Endothelial cell of umbilical vein (primary cell): ENCODE measurements around the gene ZC3H12C. TPM values are rescaled to one million over a fixed set of nuclear protein-coding genes. Genes with fewer than 3 reads are reported as not detected.

ENCODE experiments used
- BruUV-seq: library from RNA; stranded (reverse); fragments of 400-500 nt; replicated peaks from 2 replicates; lab custom pipeline; 2021; lab: Mats Ljungman, UMichigan
- CTCF ChIA-PET: fragments of 300-600, 350-600 bp; sonication (Branson Sonifier 250); formaldehyde crosslinking; loops from one replicate; lab custom pipeline; 2021; ENCODE audit warnings: antibody characterized with exemption, inconsistent platforms; lab: Charles Lee
- POLR2A ChIA-PET: fragments of 300-600, 350-600 bp; sonication (Branson Sonifier 250); formaldehyde crosslinking; loops from one replicate; lab custom pipeline; 2021; ENCODE audit warnings: antibody characterized with exemption, inconsistent platforms; lab: Charles Lee
- DNase-seq: peaks from one replicate; pipeline ENCODE4 v3.0.0-alpha.2; 2011; ENCODE audit warnings: low read depth, low spot score
- FAIRE-seq: peaks from 2 replicates; lab custom pipeline; 2011; peaks lifted over from hg19 to GRCh38; lab: Jason Lieb, UNC
- H2AFZ ChIP-seq: 2 replicates; pipeline ENCODE4 v1.6.0; 2012; ENCODE audit warnings: low read depth, low read length, control low read depth, inconsistent platforms
- H3K27ac ChIP-seq: 2 replicates; pipeline ENCODE4 v1.5.1; 2011; ENCODE audit warnings: low read depth, mild to moderate bottlenecking, control low read depth, low read length, moderate library complexity; ENCODE audit not compliant: insufficient read depth
- H3K27me3 ChIP-seq, 2 experiments: 2 replicates each; pipeline versions ENCODE4 v1.6.0 to v1.6.1; 2011; ENCODE audit warnings: low read length in 2 of 2, mixed read lengths in 1 of 2; ENCODE audit not compliant: control insufficient read depth in 2 of 2, insufficient read depth in 2 of 2
- H3K36me3 ChIP-seq, 2 experiments: 2 replicates in 1 of 2; 3 replicates in 1 of 2; pipeline ENCODE4 v1.5.1; 2011; ENCODE audit warnings: low read length in 2 of 2, mild to moderate bottlenecking in 1 of 2, moderate library complexity in 1 of 2; ENCODE audit not compliant: control insufficient read depth in 2 of 2, insufficient read depth in 2 of 2; ENCODE audit errors: extremely low read depth in 1 of 2
- H3K4me1 ChIP-seq: 3 replicates; pipeline ENCODE4 v1.5.1; 2011; ENCODE audit warnings: mild to moderate bottlenecking, low read length; ENCODE audit not compliant: control insufficient read depth, insufficient read depth; ENCODE audit errors: extremely low read depth
- H3K4me2 ChIP-seq: 2 replicates; pipeline ENCODE4 v1.6.1; 2011; ENCODE audit warnings: low read length, control low read depth, mixed read lengths; ENCODE audit not compliant: insufficient read depth
- H3K4me3 ChIP-seq, 3 experiments: fragments of 200-600 bp in 1 of 3; sonication (generic), shearing (Covaris generic) in 1 of 3; replicated peaks in 1 of 3; 2 replicates each; pipeline ENCODE4 v1.5.1; 2011 to 2016; ENCODE audit warnings: control low read depth in 3 of 3, low read length in 3 of 3, mild to moderate bottlenecking in 2 of 3, inconsistent platforms in 1 of 3, low read depth in 1 of 3, moderate library complexity in 1 of 3; ENCODE audit not compliant: insufficient read depth in 1 of 3
- H3K79me2 ChIP-seq: 2 replicates; pipeline ENCODE4 v1.6.0; 2012; ENCODE audit warnings: low read length, inconsistent platforms; ENCODE audit not compliant: control insufficient read depth, insufficient read depth
- H3K9ac ChIP-seq: replicated peaks from 2 replicates; pipeline ENCODE3; 2011; ENCODE audit warnings: low read length, control low read depth; ENCODE audit not compliant: insufficient read depth; ENCODE audit errors: extremely low read depth
- H3K9me1 ChIP-seq: replicated peaks from 3 replicates; pipeline ENCODE4 v1.6.0; 2011; ENCODE audit warnings: mild to moderate bottlenecking, low read length; ENCODE audit not compliant: control insufficient read depth, insufficient read depth; ENCODE audit errors: extremely low read depth
- H3K9me3 ChIP-seq: replicated peaks from 2 replicates; pipeline ENCODE4 v1.5.1; 2012; ENCODE audit warnings: low read length, inconsistent platforms; ENCODE audit not compliant: control insufficient read depth, insufficient read depth
- H4K20me1 ChIP-seq: replicated peaks from 2 replicates; pipeline ENCODE3; 2011; ENCODE audit warnings: mild to moderate bottlenecking, low read length; ENCODE audit not compliant: control insufficient read depth, insufficient read depth; ENCODE audit errors: extremely low read depth
- CTCF ChIP-seq, 2 donors: IDR thresholded peaks; 1 replicate in 1 of 2; 2 replicates in 1 of 2; pipeline ENCODE4 v1.5.1; 2011; ENCODE audit warnings: low read length in 2 of 2, mild to moderate bottlenecking in 2 of 2, moderate library complexity in 2 of 2, control low read depth in 1 of 2, inconsistent platforms in 1 of 2, low read depth in 1 of 2; ENCODE audit not compliant: insufficient read depth in 1 of 2; ENCODE audit errors: extremely low read depth in 1 of 2
- EZH2 ChIP-seq: IDR thresholded peaks from 2 replicates; pipeline ENCODE4 v1.6.1; 2012; ENCODE audit warnings: borderline replicate concordance, low read depth, mild to moderate bottlenecking, moderate library complexity, low read length, inconsistent platforms; ENCODE audit not compliant: severe bottlenecking
- FOS ChIP-seq: IDR thresholded peaks from 2 replicates; pipeline ENCODE4 v1.6.1; 2011; ENCODE audit warnings: mild to moderate bottlenecking, low read length, moderate library complexity, borderline replicate concordance; ENCODE audit not compliant: insufficient read depth
- GATA2 ChIP-seq: IDR thresholded peaks from 2 replicates; pipeline ENCODE4 v1.7.0; 2011; ENCODE audit warnings: low read depth, mild to moderate bottlenecking, moderate library complexity, mixed read lengths, low read length; ENCODE audit not compliant: insufficient read length, insufficient read depth
- MAX ChIP-seq: IDR thresholded peaks from 2 replicates; pipeline ENCODE4 v1.6.1; 2011; ENCODE audit not compliant: insufficient read depth, insufficient read length
- MYC ChIP-seq: IDR thresholded peaks from one replicate; pipeline ENCODE4 v1.6.1; 2011; ENCODE audit warnings: mild to moderate bottlenecking, low read depth, low read length
- POLR2AphosphoS5 ChIP-seq: IDR thresholded peaks from 2 replicates; pipeline ENCODE4 v1.6.1; 2012; ENCODE audit warnings: low read depth, mild to moderate bottlenecking, control low read depth, low read length, moderate library complexity; ENCODE audit not compliant: insufficient read depth
- dilution Hi-C: fragments of 300-500 bp; cut with MboI; formaldehyde crosslinking; loops from one replicate; pipeline ENCODE4 v1.15.0; 2019; ENCODE audit warnings: low sequenced_read_pairs; ENCODE audit not compliant: extremely low pct_ligation_motif_present
- intact Hi-C: fragments of 100-400 bp; cut with micrococcal nuclease; formaldehyde crosslinking; loops from one replicate; pipeline ENCODE4 v1.10.0; 2022
- polyA plus RNA-seq, 4 experiments: library from polyadenylated mRNA; depleted of rRNA in 3 of 4; stranded (reverse) in 3 of 4; unstranded in 1 of 4; fragments of >200 nt; gene quantifications; 2 replicates each; pipeline versions ENCODE4 v1.2.1 to v1.2.3, GENCODE V29; 2011 to 2012; ENCODE audit warnings: missing spikeins in 1 of 4
- total RNA-seq: library from RNA; stranded (reverse); gene quantifications from 2 replicates; pipeline ENCODE4 v1.2.3, GENCODE V29; 2021

Gene ZC3H12C
- total and polyA plus RNA-seq, 2 donors (not counting 3 experiments of a cell fraction or from before 2014, with no cell fraction given): 5.5 to 14.7 TPM

DNA sequence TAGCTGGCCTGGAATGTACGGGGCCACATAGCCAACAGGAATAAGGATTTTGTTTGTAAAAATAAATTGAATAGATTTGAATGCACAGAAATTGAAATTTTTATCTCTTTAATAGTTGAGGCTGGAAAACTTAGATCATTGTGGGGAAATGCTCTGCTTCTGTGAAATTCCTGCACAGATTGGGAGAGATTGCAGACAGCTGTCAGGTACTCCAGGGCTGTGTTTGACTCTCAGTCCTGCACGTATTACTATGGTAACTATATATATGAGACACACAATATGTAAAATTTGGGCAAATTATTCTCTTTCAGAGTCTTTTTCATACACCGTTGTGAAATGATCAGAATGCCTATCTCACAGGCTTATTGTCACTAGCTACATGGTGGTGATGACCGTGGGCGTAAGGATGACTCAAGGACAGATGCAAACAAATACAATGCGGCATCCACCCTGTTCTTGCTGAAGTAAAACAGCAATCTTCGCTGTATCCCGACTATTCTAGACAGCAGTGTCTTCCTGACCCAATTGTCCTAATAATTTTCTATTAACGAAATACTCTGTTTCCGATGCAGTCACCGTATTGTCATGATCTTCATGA lies 79.4 kb downstream of the ZC3H12C start:
- Histone ChIP-seq H3K4me1 (peaks cover 7% of the 10 kb centered on the region), H4K20me1 (no peaks in the 10 kb centered on the region), H3K9ac (no peak overlapping the region), H3K9me1 (no peaks in the 10 kb centered on the region), H3K27ac (no peak overlapping the region), H3K27me3 (no peaks in the 10 kb centered on the region), H3K4me2 (no peak overlapping the region), H3K4me3 (no peak overlapping the region), H3K79me2 (no peaks in the 10 kb centered on the region), H3K36me3 (no peaks in the 10 kb centered on the region), H2AFZ (no peak overlapping the region), H3K9me3 (no peaks in the 10 kb centered on the region)
- no TSS peak for BruUV-seq
- intact Hi-C loops: loop anchor here (5.0 kb wide), 1 partner anchor 80 kb away; the partner anchor contains the start of gene ZC3H12C
- DNase-seq (no peak), FAIRE-seq (no peak)
- ChIA-PET POLR2A (no interaction called here), CTCF (interaction anchor here (0.9 to 1.3 kb wide), 3 partner anchors 8 to 261 kb away, joined by 3 read pairs; no protein-coding TSS in a partner anchor)
- TF ChIP-seq CTCF (IDR thresholded peaks at IDR 0.05; ENCODE audit: extremely low read depth in 1 of 2, insufficient read depth in 1 of 2, low read depth in 1 of 2, low read length in 2 of 2) (no peak), FOS (no peak), EZH2 (no peak), MYC (no peak), GATA2 (no peak), MAX (no peak), POLR2AphosphoS5 (no peak)
- dilution Hi-C loops: no loop called here
